ENCODE data around the gene PGLYRP4. TPM values are rescaled to one million over a fixed set of nuclear protein-coding genes. Genes with fewer than 3 reads are reported as not detected.

The PGLYRP4 gene
- not detected in 2 replicates for total RNA-seq (ENCODE audit: low replicate concordance)

GRCh38 chr1:153348511-153349362, at the start of gene PGLYRP4:
TSS of gene PGLYRP4 (minus strand) at chr1:153348841. CDS start at chr1:153347932, 909 bp downstream.
- TF ChIP-seq CTCF (IDR thresholded peaks at IDR 0.05; ENCODE audit: insufficient read depth, low read length) = no peak
- no peak within 1 kb of the TSS for H3K4me3 ChIP-seq (ENCODE audit: low read depth, low read length)
- no peak for DNase-seq (ENCODE audit: low read depth)

GRCh38 chr1:153397924-153398651, 49.4 kb upstream of the PGLYRP4 start:
- no peak for DNase-seq (ENCODE audit: low read depth)
- H3K4me3 ChIP-seq (ENCODE audit: low read depth, low read length) = no peak overlapping the region
- TF ChIP-seq CTCF (IDR thresholded peaks at IDR 0.05; ENCODE audit: insufficient read depth, low read length) = no peak

- no peak for TF ChIP-seq CTCF (IDR thresholded peaks at IDR 0.05; ENCODE audit: insufficient read depth, low read length)
- DNase-seq (ENCODE audit: low read depth) = no peak
- H3K4me3 ChIP-seq (ENCODE audit: low read depth, low read length) = no peak overlapping the region
These were observed 48.6 kb upstream of the PGLYRP4 start for GRCh38 chr1:153397051-153397923.

GRCh38 chr1:153396461-153396860, 47.8 kb upstream of the PGLYRP4 start:
- no peak for TF ChIP-seq CTCF (IDR thresholded peaks at IDR 0.05; ENCODE audit: insufficient read depth, low read length)
- no peak overlapping the region for H3K4me3 ChIP-seq (ENCODE audit: low read depth, low read length)

GRCh38 chr1:153395776-153396175, 47.1 kb upstream of the PGLYRP4 start:
- no peak overlapping the region for H3K4me3 ChIP-seq (ENCODE audit: low read depth, low read length)
- no peak for DNase-seq (ENCODE audit: low read depth)
- no peak for TF ChIP-seq CTCF (IDR thresholded peaks at IDR 0.05; ENCODE audit: insufficient read depth, low read length)

More at GRCh38 chr1:153396461-153396860, 47.8 kb upstream of the PGLYRP4 start:
- DNase-seq (ENCODE audit: low read depth) = no peak

- peak; percentile 2 for DNase-seq (ENCODE audit: low read depth)
- TF ChIP-seq CTCF (IDR thresholded peaks at IDR 0.05; ENCODE audit: insufficient read depth, low read length) = no peak
- no peak overlapping the region for H3K4me3 ChIP-seq (ENCODE audit: low read depth, low read length)
These were observed 46.6 kb upstream of the PGLYRP4 start for GRCh38 chr1:153395136-153395685.

Data from fibroblast of the aortic adventitia (primary cell).